Activated gamma-delta T cell treated with Interleukin-2 at 50 U/mL for 16 hours (primary cell): ENCODE results near the gene AGPAT4.

ENCODE experiments used
- DNase-seq: peaks from one replicate; pipeline ENCODE4 v3.0.0-alpha.2; 2020

AGPAT4 gene

GRCh38 chr6:161254126-161254463 is 19.8 kb downstream of the AGPAT4 start:
- no peak for DNase-seq

GRCh38 chr6:161251345-161251744 is 22.5 kb downstream of the AGPAT4 start:
- DNase-seq, result no peak

- no peak for DNase-seq
Measured at GRCh38 chr6:161249327-161249726, 24.5 kb downstream of the AGPAT4 start.

GRCh38 chr6:161246725-161247124 is 27.1 kb downstream of the AGPAT4 start:
- no peak for DNase-seq

GRCh38 chr6:161245363-161245762 is 28.5 kb downstream of the AGPAT4 start:
- no peak for DNase-seq

- no peak for DNase-seq
Measured at GRCh38 chr6:161244725-161245124, 29.1 kb downstream of the AGPAT4 start.

- DNase-seq, result peak; percentile 74
Measured at GRCh38 chr6:161242779-161243693, 30.8 kb downstream of the AGPAT4 start.

GRCh38 chr6:161242113-161242512 is 31.7 kb downstream of the AGPAT4 start:
- no peak for DNase-seq

- DNase-seq, result no peak
Measured at GRCh38 chr6:161239001-161239400, 34.9 kb downstream of the AGPAT4 start.

GRCh38 chr6:161238500-161238899 is 35.4 kb downstream of the AGPAT4 start:
- DNase-seq, result no peak

- DNase-seq, result no peak
Measured at GRCh38 chr6:161238081-161238480, 35.8 kb downstream of the AGPAT4 start.

- DNase-seq, result no peak
Measured at GRCh38 chr6:161237176-161237575, 36.7 kb downstream of the AGPAT4 start.

- no peak for DNase-seq
Measured at GRCh38 chr6:161235776-161236633, 37.9 kb downstream of the AGPAT4 start.

GRCh38 chr6:161233986-161234661 is 39.7 kb downstream of the AGPAT4 start:
- no peak for DNase-seq

GRCh38 chr6:161232467-161232866 is 41.4 kb downstream of the AGPAT4 start:
- DNase-seq, result no peak

- no peak for DNase-seq
Measured at GRCh38 chr6:161232010-161232409, 41.9 kb downstream of the AGPAT4 start.

- DNase-seq, result no peak
Measured at GRCh38 chr6:161230339-161230738, 43.5 kb downstream of the AGPAT4 start.

GRCh38 chr6:161228921-161229591 is 44.8 kb downstream of the AGPAT4 start:
- no peak for DNase-seq

GRCh38 chr6:161228096-161228495 is 45.8 kb downstream of the AGPAT4 start:
- no peak for DNase-seq

GRCh38 chr6:161227004-161227960 is 46.6 kb downstream of the AGPAT4 start:
- DNase-seq, result no peak
